Lower leg skin (tissue), 3 donors: ENCODE data around the gene C10orf53.

Experiments
- CTCF ChIP-seq, 3 donors: fragments of 450-650 bp; IDR thresholded peaks; one replicate each; pipeline ENCODE4 v1.5.1; 2016; ENCODE audit warnings: antibody characterized with exemption in 3 of 3, mild to moderate bottlenecking in 3 of 3, moderate library complexity in 2 of 3
- POLR2A ChIP-seq, 2 donors: fragments of 450-650 bp; IDR thresholded peaks; one replicate each; pipeline ENCODE4 v1.6.1; 2016 to 2017; ENCODE audit warnings: antibody characterized with exemption in 2 of 2, mild to moderate bottlenecking in 1 of 2, moderate library complexity in 1 of 2

GRCh38 chr10:49654036-49654693 lies 25.3 kb upstream of the C10orf53 start:
- no peak for TF ChIP-seq POLR2A (IDR thresholded peaks at IDR 0.05)
- TF ChIP-seq CTCF (IDR thresholded peaks at IDR 0.05) = no peak
